WTC11 (cell line): ENCODE data around the gene KDM6B.

Experiments
- ATF1 ChIP-seq: sonication (generic); formaldehyde crosslinking; IDR thresholded peaks from 2 replicates; pipeline ENCODE4 v1.8.1; 2023; ENCODE audit warnings: mild to moderate bottlenecking, moderate library complexity, missing genetic modification reagents
- GABPB1 ChIP-seq: sonication (generic); formaldehyde crosslinking; IDR thresholded peaks from 2 replicates; pipeline ENCODE4 v1.8.1; 2023; ENCODE audit warnings: mild to moderate bottlenecking, missing genetic modification reagents
- TF ChIP-seq, protein P1 (sequence below): sonication (generic); formaldehyde crosslinking; IDR thresholded peaks from 2 replicates; pipeline ENCODE4 v1.8.1; 2023; ENCODE audit warnings: mild to moderate bottlenecking, missing genetic modification reagents, moderate library complexity
- TF ChIP-seq, protein P2 (sequence below): sonication (generic); formaldehyde crosslinking; IDR thresholded peaks from 2 replicates; pipeline ENCODE4 v1.8.0; 2022; ENCODE audit warnings: mild to moderate bottlenecking, missing genetic modification reagents
- TF ChIP-seq, protein P3 (sequence below): sonication (generic); formaldehyde crosslinking; IDR thresholded peaks from 2 replicates; pipeline ENCODE4 v1.8.1; 2022; ENCODE audit warnings: low read depth, missing genetic modification reagents, borderline replicate concordance

DNA sequence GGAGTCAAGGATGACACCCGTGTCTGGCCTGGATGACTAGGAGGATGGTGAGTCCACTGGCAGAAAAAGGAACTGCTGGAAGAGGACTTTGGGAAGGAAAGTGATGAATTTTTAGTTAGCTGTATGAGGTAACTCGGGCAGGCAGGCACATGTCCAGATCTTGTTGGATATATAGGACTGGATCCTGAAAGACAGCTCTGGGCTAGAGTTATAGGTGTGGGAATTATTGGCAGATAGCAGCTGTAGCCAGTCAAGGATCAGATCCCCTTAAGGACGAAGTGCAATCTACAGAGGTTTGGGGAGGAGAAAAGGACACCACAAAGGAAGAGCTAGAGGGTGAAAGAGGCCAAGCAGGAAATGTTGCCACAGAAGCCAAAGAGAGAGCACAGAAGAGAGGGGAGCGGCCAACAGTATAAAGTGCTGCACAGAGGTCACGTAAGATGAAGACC lies 33.9 kb downstream of the KDM6B start:
- TF ChIP-seq, protein P1, sequence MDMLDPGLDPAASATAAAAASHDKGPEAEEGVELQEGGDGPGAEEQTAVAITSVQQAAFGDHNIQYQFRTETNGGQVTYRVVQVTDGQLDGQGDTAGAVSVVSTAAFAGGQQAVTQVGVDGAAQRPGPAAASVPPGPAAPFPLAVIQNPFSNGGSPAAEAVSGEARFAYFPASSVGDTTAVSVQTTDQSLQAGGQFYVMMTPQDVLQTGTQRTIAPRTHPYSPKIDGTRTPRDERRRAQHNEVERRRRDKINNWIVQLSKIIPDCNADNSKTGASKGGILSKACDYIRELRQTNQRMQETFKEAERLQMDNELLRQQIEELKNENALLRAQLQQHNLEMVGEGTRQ (CRISPR knock-in tag) = no peak
- TF ChIP-seq, protein P2, sequence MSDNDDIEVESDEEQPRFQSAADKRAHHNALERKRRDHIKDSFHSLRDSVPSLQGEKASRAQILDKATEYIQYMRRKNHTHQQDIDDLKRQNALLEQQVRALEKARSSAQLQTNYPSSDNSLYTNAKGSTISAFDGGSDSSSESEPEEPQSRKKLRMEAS = no peak
- TF ChIP-seq GABPB1 (CRISPR knock-in tag) (no peak), ATF1 (CRISPR knock-in tag) (no peak)
- TF ChIP-seq, protein P3, sequence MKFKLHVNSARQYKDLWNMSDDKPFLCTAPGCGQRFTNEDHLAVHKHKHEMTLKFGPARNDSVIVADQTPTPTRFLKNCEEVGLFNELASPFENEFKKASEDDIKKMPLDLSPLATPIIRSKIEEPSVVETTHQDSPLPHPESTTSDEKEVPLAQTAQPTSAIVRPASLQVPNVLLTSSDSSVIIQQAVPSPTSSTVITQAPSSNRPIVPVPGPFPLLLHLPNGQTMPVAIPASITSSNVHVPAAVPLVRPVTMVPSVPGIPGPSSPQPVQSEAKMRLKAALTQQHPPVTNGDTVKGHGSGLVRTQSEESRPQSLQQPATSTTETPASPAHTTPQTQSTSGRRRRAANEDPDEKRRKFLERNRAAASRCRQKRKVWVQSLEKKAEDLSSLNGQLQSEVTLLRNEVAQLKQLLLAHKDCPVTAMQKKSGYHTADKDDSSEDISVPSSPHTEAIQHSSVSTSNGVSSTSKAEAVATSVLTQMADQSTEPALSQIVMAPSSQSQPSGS (CRISPR knock-in tag) = no peak
